Breast epithelium (tissue), 4 donors: ENCODE data around the gene PTGR3. TPM values are rescaled to one million over a fixed set of nuclear protein-coding genes. Genes with fewer than 3 reads are reported as not detected.

Experiments used
- DNase-seq, 2 donors: peaks; one replicate each; pipeline ENCODE4 v3.0.0-alpha.2; 2019; ENCODE audit warnings: low spot score in 2 of 2
- H3K27ac ChIP-seq, 2 donors: fragments of 200-600 bp; sonication (generic) in 1 of 2; one replicate each; pipeline ENCODE4 v1.5.1; 2016 to 2019; ENCODE audit warnings: mild to moderate bottlenecking in 1 of 2
- H3K27me3 ChIP-seq, 2 donors: fragments of 200-600 bp; sonication (generic) in 1 of 2; one replicate each; pipeline versions ENCODE4 v1.5.1 to v1.6.0; 2017 to 2019; ENCODE audit warnings: control low read depth in 1 of 2, mild to moderate bottlenecking in 1 of 2
- H3K36me3 ChIP-seq: fragments of 200-600 bp; one replicate; pipeline ENCODE4 v1.5.1; 2019
- H3K4me1 ChIP-seq, 2 donors: fragments of 200-600 bp; sonication (generic); one replicate each; pipeline ENCODE4 v1.5.1; 2016 to 2019; ENCODE audit warnings: control low read depth in 1 of 2
- H3K4me3 ChIP-seq, 3 donors: fragments of 200-600 bp; sonication (generic); 1 replicate in 2 of 3; 2 replicates in 1 of 3; pipeline ENCODE4 v1.5.1; 2016 to 2019; ENCODE audit warnings: mild to moderate bottlenecking in 3 of 3, moderate library complexity in 2 of 3
- H3K9me3 ChIP-seq, 2 donors: fragments of 200-600 bp; sonication (generic) in 1 of 2; one replicate each; pipeline ENCODE4 v1.5.1; 2016 to 2019; ENCODE audit warnings: control low read depth in 1 of 2
- POLR2A ChIP-seq: fragments of 450-650 bp; IDR thresholded peaks from one replicate; pipeline ENCODE4 v1.6.1; 2016; ENCODE audit warnings: antibody characterized with exemption, mild to moderate bottlenecking, moderate library complexity
- POLR2AphosphoS5 ChIP-seq, 3 donors: sonication (generic); formaldehyde crosslinking; IDR thresholded peaks; one replicate each; pipeline ENCODE4 v1.6.1; 2017; ENCODE audit warnings: antibody characterized with exemption in 3 of 3
- intact Hi-C: fragments of 100-400 bp; cut with DNase I; formaldehyde crosslinking; loops from one replicate; pipeline ENCODE4 v1.15.1; 2023; ENCODE audit warnings: low total_unique reads
- total RNA-seq, 3 donors: library from RNA; depleted of rRNA; stranded (reverse); fragments of >200 nt; gene quantifications; one replicate each; pipeline ENCODE4 v1.1.0, GENCODE V29; 2016
- TF ChIP-seq, protein P1 (sequence below), 3 donors: fragments of 450-650 bp; IDR thresholded peaks; one replicate each; pipeline ENCODE4 v1.5.1; 2016 to 2017; ENCODE audit warnings: antibody characterized with exemption in 3 of 3, mild to moderate bottlenecking in 3 of 3, moderate library complexity in 3 of 3

Gene PTGR3
- total RNA-seq, 3 donors from 2014 or later: 21.3 to 32.9 (median 22.9) TPM

- no peak overlapping the region for H3K4me3 ChIP-seq
- TF ChIP-seq, protein P1, sequence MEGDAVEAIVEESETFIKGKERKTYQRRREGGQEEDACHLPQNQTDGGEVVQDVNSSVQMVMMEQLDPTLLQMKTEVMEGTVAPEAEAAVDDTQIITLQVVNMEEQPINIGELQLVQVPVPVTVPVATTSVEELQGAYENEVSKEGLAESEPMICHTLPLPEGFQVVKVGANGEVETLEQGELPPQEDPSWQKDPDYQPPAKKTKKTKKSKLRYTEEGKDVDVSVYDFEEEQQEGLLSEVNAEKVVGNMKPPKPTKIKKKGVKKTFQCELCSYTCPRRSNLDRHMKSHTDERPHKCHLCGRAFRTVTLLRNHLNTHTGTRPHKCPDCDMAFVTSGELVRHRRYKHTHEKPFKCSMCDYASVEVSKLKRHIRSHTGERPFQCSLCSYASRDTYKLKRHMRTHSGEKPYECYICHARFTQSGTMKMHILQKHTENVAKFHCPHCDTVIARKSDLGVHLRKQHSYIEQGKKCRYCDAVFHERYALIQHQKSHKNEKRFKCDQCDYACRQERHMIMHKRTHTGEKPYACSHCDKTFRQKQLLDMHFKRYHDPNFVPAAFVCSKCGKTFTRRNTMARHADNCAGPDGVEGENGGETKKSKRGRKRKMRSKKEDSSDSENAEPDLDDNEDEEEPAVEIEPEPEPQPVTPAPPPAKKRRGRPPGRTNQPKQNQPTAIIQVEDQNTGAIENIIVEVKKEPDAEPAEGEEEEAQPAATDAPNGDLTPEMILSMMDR (IDR thresholded peaks at IDR 0.05): no peak
- TF ChIP-seq POLR2AphosphoS5 (IDR thresholded peaks at IDR 0.05) (no peak), POLR2A (no peak)
- H3K27ac ChIP-seq: no peak overlapping the region
- intact Hi-C loops: no loop called here
- H3K36me3 ChIP-seq: no peaks in the 10 kb centered on the region
- H3K27me3 ChIP-seq: no peaks in the 10 kb centered on the region
- no peaks in the 10 kb centered on the region for H3K4me1 ChIP-seq
- DNase-seq: no peak
- no peaks in the 10 kb centered on the region for H3K9me3 ChIP-seq
These were observed 24.9 kb downstream of the PTGR3 start for GRCh38 chr18:75183973-75184493.

DNA sequence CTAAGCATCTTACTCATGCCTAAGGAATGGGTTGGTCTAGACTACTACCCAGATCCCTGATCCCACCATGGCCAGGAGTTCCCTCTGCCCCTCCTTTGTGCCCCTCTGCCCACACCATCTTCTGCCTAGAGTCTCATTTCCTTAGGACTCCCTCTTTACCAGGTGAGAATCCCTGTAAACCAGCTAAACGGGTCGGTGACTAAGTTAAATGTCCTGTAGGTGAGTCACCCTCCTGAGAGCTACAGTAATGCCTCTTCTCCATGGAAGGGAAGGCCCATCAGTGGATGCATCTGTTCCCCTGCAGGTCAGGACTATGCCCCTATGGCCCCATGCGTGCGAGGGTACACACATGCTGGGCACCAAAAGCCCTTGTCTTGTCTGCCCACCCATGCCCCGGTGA lies 25.4 kb downstream of the PTGR3 start:
- H3K36me3 ChIP-seq: no peaks in the 10 kb centered on the region
- H3K4me1 ChIP-seq: no peaks in the 10 kb centered on the region
- DNase-seq: no peak

DNA sequence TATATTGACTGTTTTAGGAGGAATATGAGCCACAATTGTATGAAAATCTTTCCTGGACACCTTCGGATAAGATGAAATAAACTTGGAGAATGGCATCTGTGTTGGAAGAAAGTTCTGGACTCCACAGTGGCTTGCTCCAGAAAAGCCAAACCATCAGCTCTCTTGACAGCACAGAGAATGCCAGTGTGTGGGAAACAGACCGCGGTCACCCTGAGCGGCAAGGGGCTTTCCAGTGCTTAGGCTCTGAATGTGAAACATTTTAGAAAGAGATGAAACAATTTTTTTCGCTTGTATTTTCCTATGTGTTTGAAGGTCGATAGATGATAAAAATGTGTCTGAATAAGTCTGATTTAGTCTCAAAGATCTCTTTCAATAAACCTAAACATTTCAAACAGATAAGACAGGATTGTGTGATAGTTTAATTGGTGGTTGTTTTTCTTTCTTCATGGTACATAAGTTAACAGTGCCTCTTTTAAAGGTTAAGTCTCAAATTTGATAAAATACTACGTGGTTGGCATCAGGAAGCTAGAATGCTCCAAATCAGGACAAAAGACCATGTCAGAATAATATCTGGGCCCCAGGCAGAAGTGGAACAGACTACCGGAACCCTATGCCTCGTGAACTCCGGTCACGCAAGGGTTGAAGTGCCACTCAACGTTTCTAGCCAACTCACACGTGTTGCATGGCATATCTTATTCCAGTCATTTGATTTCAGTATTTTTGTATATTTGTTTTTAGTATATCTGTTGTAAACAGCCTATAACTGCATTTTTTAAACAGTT lies 28.9 kb downstream of the PTGR3 start:
- H3K9me3 ChIP-seq: no peaks in the 10 kb centered on the region
- no peaks in the 10 kb centered on the region for H3K36me3 ChIP-seq
- DNase-seq: no peak
- H3K27me3 ChIP-seq: no peaks in the 10 kb centered on the region
- intact Hi-C loops: no loop called here
- H3K27ac ChIP-seq: no peak overlapping the region
- no peak for TF ChIP-seq POLR2A
- TF ChIP-seq, protein P1 (IDR thresholded peaks at IDR 0.05): no peak
- no peak for TF ChIP-seq POLR2AphosphoS5 (IDR thresholded peaks at IDR 0.05)
- no peak overlapping the region for H3K4me3 ChIP-seq
- no peaks in the 10 kb centered on the region for H3K4me1 ChIP-seq

More for the DNA sequence above, 25.4 kb downstream of the PTGR3 start:
- H3K27ac ChIP-seq: no peak overlapping the region
- intact Hi-C loops: no loop called here
- no peaks in the 10 kb centered on the region for H3K27me3 ChIP-seq
- TF ChIP-seq, protein P1 (IDR thresholded peaks at IDR 0.05): no peak
- TF ChIP-seq POLR2A (no peak), POLR2AphosphoS5 (IDR thresholded peaks at IDR 0.05) (no peak)
- no peak overlapping the region for H3K4me3 ChIP-seq
- no peaks in the 10 kb centered on the region for H3K9me3 ChIP-seq

DNA sequence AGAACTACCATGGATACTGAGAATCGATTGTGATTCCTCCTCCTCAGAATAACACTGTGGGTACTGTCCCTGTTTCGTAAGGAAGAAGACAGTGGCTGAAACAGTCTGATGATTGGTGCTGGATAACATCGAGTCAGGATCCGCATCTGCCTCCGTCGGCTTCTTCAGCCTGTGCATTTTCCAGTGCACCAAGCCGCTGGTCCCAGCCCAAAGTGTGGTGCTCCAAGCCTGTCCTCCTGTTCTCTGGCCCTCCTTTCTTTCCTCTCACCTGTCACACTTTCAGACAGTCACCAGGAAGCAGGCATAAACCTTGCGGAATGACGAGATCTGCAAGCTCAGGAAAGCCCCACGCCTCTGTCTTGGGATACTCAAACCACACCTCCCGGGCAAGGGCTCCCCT lies 30.6 kb downstream of the PTGR3 start:
- intact Hi-C loops: no loop called here
- no peak for DNase-seq
- no peaks in the 10 kb centered on the region for H3K4me1 ChIP-seq
- no peak overlapping the region for H3K27ac ChIP-seq
- no peak for TF ChIP-seq POLR2AphosphoS5 (IDR thresholded peaks at IDR 0.05)
- TF ChIP-seq, protein P1 (IDR thresholded peaks at IDR 0.05): no peak
- H3K27me3 ChIP-seq: no peaks in the 10 kb centered on the region
- no peak overlapping the region for H3K4me3 ChIP-seq
- H3K9me3 ChIP-seq: no peaks in the 10 kb centered on the region
- no peaks in the 10 kb centered on the region for H3K36me3 ChIP-seq

DNA sequence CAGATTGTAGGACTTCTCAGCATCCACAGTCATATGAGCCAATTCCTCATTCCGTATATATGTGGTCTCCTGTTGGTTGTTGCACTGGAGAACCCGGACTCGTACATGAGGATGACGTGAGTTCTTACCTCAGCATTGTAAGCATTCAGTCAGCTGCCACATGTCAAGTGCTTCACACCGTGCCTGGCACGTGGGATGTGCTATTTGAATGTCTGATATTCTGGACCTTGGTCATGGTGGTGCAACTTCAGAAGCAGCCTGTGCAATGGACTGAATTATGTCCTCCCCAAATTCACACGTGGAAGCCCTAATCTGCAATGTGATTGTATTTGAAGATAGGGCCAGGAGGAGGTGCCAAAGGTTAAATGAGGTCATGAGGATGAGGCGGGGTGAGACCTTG lies 32.1 kb downstream of the PTGR3 start:
- intact Hi-C loops: no loop called here
- no peak for DNase-seq
- Histone ChIP-seq H3K9me3 (no peaks in the 10 kb centered on the region), H3K27ac (no peak overlapping the region), H3K4me3 (no peak overlapping the region), H3K4me1 (no peaks in the 10 kb centered on the region), H3K36me3 (no peaks in the 10 kb centered on the region), H3K27me3 (no peaks in the 10 kb centered on the region)
- TF ChIP-seq POLR2A (no peak), POLR2AphosphoS5 (IDR thresholded peaks at IDR 0.05) (no peak)
- TF ChIP-seq, protein P1 (IDR thresholded peaks at IDR 0.05): no peak
